Measurements from ENCODE around the gene SDK2.

SDK2 gene

GRCh38 chr17:73639322-73639721 lies 4.9 kb downstream of the SDK2 start:
- no peak for TF ChIP-seq FOXP2 (optimal IDR thresholded peaks at IDR 0.05; ENCODE audit: borderline replicate concordance, extremely low read depth, extremely low read length, insufficient read depth)
- no peak for TF ChIP-seq POLR2AphosphoS5 (IDR thresholded peaks at IDR 0.05; ENCODE audit: low read depth, low read length)
- TF ChIP-seq REST (IDR thresholded peaks at IDR 0.05; ENCODE audit: insufficient read depth in 1 of 2, low read depth in 2 of 2, low read length in 2 of 2) = no peak
- no peak for TF ChIP-seq TAF1 (IDR thresholded peaks at IDR 0.05; ENCODE audit: borderline replicate concordance, insufficient read depth, low read length)
- TF ChIP-seq SIN3A (IDR thresholded peaks at IDR 0.05; ENCODE audit: borderline replicate concordance, insufficient read depth, low read length) = no peak

DNA sequence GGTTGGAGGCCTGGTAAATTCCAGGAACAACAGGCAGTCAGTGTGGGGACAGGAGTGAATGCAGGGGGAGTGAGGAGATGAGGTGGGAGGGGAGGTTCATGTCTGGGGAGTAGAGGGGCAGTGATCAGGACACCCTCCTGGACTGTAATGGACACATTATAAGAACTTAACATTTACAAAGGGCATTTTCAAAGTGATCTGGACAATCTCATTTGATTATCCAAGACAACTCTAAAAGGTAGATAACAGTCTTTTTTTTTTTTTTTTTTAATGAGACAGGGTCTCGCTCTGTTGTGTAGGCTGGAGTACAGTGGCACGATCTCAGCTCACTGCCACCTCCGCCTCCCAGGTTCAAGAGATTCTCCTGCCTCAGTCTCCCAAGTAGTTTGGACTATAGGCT lies 5.7 kb downstream of the SDK2 start:
- TF ChIP-seq SIN3A (IDR thresholded peaks at IDR 0.05; ENCODE audit: borderline replicate concordance, insufficient read depth, low read length) (no peak), FOXP2 (optimal IDR thresholded peaks at IDR 0.05; ENCODE audit: borderline replicate concordance, extremely low read depth, extremely low read length, insufficient read depth) (no peak), TAF1 (IDR thresholded peaks at IDR 0.05; ENCODE audit: borderline replicate concordance, insufficient read depth, low read length) (no peak), REST (IDR thresholded peaks at IDR 0.05; ENCODE audit: insufficient read depth in 1 of 2, low read depth in 2 of 2, low read length in 2 of 2) (no peak), POLR2AphosphoS5 (IDR thresholded peaks at IDR 0.05; ENCODE audit: low read depth, low read length) (no peak)

DNA sequence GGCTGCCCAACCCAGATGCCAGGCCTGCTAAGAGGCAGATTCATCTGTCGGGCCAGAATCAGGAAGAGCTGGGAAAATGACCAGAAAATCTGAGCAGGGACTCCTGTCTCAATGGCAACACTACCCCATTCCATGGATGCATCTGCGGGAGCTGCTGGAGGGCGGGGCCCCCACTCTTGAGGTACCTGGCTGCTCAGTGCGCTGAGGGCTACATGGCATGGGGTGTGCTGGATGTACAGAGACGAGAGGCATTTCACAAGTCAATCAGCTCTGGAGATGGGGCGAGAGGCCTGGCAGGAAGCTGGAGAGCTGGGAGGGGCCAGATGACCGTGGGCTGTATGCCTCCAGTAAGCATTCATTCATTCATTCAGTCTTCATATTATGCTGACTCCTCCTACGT lies 6.4 kb downstream of the SDK2 start:
- no peak for TF ChIP-seq FOXP2 (optimal IDR thresholded peaks at IDR 0.05; ENCODE audit: borderline replicate concordance, extremely low read depth, extremely low read length, insufficient read depth)
- no peak for TF ChIP-seq REST (IDR thresholded peaks at IDR 0.05; ENCODE audit: insufficient read depth in 1 of 2, low read depth in 2 of 2, low read length in 2 of 2)
- no peak for TF ChIP-seq SIN3A (IDR thresholded peaks at IDR 0.05; ENCODE audit: borderline replicate concordance, insufficient read depth, low read length)
- no peak for TF ChIP-seq TAF1 (IDR thresholded peaks at IDR 0.05; ENCODE audit: borderline replicate concordance, insufficient read depth, low read length)
- no peak for TF ChIP-seq POLR2AphosphoS5 (IDR thresholded peaks at IDR 0.05; ENCODE audit: low read depth, low read length)

DNA sequence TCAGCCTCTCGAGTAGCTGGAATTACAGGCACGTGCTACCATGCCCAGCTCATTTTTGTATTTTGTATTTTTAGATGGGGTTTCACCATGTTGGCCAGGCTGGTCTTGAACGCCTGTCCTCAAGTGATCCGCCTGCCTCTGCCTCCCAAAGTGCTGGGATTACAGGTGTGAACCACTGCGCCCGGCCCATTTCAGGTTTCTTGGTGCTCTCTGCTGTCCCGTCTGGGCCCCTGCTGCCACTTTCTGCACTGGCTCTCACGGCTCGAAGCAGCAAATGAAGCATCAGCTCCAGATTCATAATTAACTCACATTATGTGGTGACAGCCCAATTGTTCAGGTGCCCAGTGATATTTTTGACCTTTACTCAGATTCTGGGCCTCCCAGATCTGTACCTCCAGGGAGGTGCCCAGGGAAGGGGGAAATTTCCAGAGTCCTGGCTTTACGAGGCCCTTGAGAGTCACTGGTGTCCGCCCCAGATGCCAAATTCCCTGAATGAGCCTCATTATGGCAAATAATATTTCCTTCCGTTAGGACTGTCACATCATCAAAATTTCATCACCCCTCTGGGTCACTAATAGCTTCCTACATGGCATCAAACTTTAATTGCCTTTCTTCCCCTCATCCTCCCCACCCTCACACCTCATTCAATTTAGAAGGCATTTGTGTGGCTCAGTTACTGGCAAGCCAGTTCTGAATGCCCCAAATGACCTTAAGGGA lies 9.0 kb downstream of the SDK2 start:
- TF ChIP-seq POLR2AphosphoS5 (IDR thresholded peaks at IDR 0.05; ENCODE audit: low read depth, low read length) = no peak
- TF ChIP-seq TAF1 (IDR thresholded peaks at IDR 0.05; ENCODE audit: borderline replicate concordance, insufficient read depth, low read length) = no peak
- no peak for TF ChIP-seq FOXP2 (optimal IDR thresholded peaks at IDR 0.05; ENCODE audit: borderline replicate concordance, extremely low read depth, extremely low read length, insufficient read depth)
- TF ChIP-seq REST (IDR thresholded peaks at IDR 0.05; ENCODE audit: insufficient read depth in 1 of 2, low read depth in 2 of 2, low read length in 2 of 2) = no peak
